Activated CD4-positive, alpha-beta T cell treated with anti-CD3 and anti-CD28 coated beads for 24 hours (primary cell): ENCODE measurements around the gene WNT2.
"Not testable (repeated sequence)": the region's sequence is repeated elsewhere in the genome, so short reads cannot be mapped to it uniquely, and the experiment has no call there.

Experiments used
- DNase-seq, 2 donors: peaks; one replicate each; pipeline ENCODE4 v3.0.0-alpha.2; 2020; ENCODE audit warnings: low read depth in 2 of 2

Gene WNT2

GRCh38 chr7:117264716-117265115 is 58.1 kb downstream of the WNT2 start:
- DNase-seq, result no peak

GRCh38 chr7:117262546-117262945 is 60.3 kb downstream of the WNT2 start:
- no peak for DNase-seq

GRCh38 chr7:117259615-117260014 is 63.2 kb downstream of the WNT2 start:
- DNase-seq, result no peak

GRCh38 chr7:117251687-117252086 is 71.2 kb downstream of the WNT2 start:
- no peak for DNase-seq

- DNase-seq, result no peak
Measured at GRCh38 chr7:117250801-117251200, 72.1 kb downstream of the WNT2 start.

- DNase-seq, result no peak
Measured at GRCh38 chr7:117250245-117250644, 72.6 kb downstream of the WNT2 start.

- no peak for DNase-seq
Measured at GRCh38 chr7:117249696-117250095, 73.2 kb downstream of the WNT2 start.

GRCh38 chr7:117248829-117249228 is 74.0 kb downstream of the WNT2 start:
- no peak for DNase-seq

- DNase-seq, result no peak
Measured at GRCh38 chr7:117247809-117248208, 75.0 kb downstream of the WNT2 start.

- not testable (repeated sequence) for DNase-seq
Measured at GRCh38 chr7:117245703-117246102, 77.2 kb downstream of the WNT2 start.

GRCh38 chr7:117243390-117243789 is 79.5 kb downstream of the WNT2 start:
- DNase-seq, result no peak

GRCh38 chr7:117241088-117241487 is 81.8 kb downstream of the WNT2 start:
- DNase-seq, result no peak

GRCh38 chr7:117238937-117239336 is 83.9 kb downstream of the WNT2 start:
- no peak for DNase-seq

- DNase-seq, result no peak
Measured at GRCh38 chr7:117238472-117238871, 84.4 kb downstream of the WNT2 start.

GRCh38 chr7:117237646-117238045 is 85.2 kb downstream of the WNT2 start:
- DNase-seq, result no peak

GRCh38 chr7:117231047-117231359 is 91.9 kb downstream of the WNT2 start:
- DNase-seq, result no peak

- DNase-seq, result no peak
Measured at GRCh38 chr7:117230276-117231046, 92.4 kb downstream of the WNT2 start.

- no peak for DNase-seq
Measured at GRCh38 chr7:117229350-117229749, 93.5 kb downstream of the WNT2 start.

- no peak for DNase-seq
Measured at GRCh38 chr7:117227091-117227490, 95.8 kb downstream of the WNT2 start.

- no peak for DNase-seq
Measured at GRCh38 chr7:117225536-117225935, 97.3 kb downstream of the WNT2 start.
